ENCODE results near the gene MMP15. TPM values are rescaled to one million over a fixed set of nuclear protein-coding genes. Genes with fewer than 3 reads are reported as not detected.

Gene MMP15
- total and polyA plus RNA-seq, 2 of the 13 experiments (the other 11 are each of a cell fraction or from before 2014, with no cell fraction given) = 35.2 to 44.9 TPM

DNA sequence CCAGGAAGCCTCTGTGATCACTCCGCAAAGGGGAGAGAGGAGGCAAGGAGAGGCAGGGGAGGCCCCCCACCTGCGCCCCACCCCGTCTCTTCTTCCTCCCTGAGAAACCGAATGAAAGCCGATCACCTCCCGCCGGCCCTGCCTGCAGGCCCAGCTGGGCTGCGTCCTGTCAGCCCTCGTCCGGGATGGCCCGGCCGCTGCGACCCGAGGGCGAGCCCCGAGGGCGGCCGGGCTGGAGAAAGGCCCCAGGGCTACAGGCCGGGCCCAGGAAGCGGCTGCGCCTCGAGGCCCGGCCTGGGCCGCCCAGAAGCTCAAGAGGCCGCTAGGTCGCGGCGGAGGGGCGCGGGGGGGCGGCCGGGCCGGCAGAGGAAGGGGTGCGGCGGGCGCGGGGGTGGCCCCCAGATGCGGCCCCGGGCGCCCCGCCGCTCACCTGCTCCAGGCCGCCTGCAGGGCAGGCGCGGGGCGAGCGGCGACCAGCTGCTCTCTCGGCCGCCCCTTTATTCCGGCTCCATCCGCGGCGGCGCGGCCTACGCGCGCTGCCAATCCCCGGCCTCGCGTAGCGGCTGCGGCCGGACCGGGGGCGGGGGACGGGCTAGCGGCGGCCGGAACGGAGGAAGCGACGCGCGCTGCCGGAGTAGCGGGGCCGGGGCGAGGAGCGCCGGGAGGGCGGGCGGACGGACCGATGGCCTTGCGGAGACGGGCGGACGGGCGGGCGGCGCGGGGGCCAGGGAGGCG is 25.4 kb upstream of the MMP15 start, which contains the start of gene ZNF319 (continued):
- TF ChIP-seq, protein P1, sequence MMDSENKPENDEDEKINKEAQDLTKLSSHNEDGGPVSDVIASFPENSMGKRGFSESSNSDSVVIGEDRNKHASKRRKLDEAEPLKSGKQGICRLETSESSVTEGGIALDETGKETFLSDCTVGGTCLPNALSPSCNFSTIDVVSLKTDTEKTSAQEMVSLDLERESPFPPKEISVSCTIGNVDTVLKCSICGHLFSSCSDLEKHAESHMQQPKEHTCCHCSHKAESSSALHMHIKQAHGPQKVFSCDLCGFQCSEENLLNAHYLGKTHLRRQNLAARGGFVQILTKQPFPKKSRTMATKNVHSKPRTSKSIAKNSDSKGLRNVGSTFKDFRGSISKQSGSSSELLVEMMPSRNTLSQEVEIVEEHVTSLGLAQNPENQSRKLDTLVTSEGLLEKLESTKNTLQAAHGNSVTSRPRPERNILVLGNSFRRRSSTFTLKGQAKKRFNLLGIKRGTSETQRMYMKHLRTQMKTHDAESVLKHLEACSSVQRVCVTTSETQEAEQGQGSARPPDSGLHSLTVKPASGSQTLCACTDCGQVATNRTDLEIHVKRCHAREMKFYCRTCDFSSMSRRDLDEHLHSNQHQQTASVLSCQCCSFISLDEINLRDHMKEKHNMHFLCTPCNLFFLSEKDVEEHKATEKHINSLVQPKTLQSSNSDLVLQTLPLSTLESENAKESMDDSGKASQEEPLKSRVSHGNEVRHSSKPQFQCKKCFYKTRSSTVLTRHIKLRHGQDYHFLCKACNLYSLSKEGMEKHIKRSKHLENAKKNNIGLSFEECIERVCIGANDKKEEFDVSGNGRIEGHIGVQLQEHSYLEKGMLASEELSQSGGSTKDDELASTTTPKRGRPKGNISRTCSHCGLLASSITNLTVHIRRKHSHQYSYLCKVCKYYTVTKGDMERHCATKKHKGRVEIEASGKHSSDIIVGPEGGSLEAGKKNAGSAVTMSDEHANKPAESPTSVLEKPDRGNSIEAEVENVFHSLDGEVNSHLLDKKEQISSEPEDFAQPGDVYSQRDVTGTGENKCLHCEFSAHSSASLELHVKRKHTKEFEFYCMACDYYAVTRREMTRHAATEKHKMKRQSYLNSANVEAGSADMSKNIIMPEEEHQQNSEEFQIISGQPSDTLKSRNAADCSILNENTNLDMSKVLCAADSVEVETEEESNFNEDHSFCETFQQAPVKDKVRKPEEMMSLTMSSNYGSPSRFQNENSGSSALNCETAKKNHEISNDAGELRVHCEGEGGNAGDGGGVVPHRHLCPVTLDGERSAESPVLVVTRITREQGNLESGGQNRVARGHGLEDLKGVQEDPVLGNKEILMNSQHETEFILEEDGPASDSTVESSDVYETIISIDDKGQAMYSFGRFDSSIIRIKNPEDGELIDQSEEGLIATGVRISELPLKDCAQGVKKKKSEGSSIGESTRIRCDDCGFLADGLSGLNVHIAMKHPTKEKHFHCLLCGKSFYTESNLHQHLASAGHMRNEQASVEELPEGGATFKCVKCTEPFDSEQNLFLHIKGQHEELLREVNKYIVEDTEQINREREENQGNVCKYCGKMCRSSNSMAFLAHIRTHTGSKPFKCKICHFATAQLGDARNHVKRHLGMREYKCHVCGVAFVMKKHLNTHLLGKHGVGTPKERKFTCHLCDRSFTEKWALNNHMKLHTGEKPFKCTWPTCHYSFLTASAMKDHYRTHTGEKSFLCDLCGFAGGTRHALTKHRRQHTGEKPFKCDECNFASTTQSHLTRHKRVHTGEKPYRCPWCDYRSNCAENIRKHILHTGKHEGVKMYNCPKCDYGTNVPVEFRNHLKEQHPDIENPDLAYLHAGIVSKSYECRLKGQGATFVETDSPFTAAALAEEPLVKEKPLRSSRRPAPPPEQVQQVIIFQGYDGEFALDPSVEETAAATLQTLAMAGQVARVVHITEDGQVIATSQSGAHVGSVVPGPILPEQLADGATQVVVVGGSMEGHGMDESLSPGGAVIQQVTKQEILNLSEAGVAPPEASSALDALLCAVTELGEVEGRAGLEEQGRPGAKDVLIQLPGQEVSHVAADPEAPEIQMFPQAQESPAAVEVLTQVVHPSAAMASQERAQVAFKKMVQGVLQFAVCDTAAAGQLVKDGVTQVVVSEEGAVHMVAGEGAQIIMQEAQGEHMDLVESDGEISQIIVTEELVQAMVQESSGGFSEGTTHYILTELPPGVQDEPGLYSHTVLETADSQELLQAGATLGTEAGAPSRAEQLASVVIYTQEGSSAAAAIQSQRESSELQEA (CRISPR knock-in tag; IDR thresholded peaks at IDR 0.05; ENCODE audit: not compliant biosample characterization) = no peak
- TF ChIP-seq, protein P2, sequence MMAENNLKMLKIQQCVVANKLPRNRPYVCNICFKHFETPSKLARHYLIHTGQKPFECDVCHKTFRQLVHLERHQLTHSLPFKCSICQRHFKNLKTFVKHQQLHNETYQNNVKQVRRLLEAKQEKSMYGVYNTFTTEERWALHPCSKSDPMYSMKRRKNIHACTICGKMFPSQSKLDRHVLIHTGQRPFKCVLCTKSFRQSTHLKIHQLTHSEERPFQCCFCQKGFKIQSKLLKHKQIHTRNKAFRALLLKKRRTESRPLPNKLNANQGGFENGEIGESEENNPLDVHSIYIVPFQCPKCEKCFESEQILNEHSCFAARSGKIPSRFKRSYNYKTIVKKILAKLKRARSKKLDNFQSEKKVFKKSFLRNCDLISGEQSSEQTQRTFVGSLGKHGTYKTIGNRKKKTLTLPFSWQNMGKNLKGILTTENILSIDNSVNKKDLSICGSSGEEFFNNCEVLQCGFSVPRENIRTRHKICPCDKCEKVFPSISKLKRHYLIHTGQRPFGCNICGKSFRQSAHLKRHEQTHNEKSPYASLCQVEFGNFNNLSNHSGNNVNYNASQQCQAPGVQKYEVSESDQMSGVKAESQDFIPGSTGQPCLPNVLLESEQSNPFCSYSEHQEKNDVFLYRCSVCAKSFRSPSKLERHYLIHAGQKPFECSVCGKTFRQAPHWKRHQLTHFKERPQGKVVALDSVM (CRISPR knock-in tag; IDR thresholded peaks at IDR 0.05) = peak; percentile 15; the same call in 1 of the 2 replicates
- 0 out of 2 replicates have a peak, but pooled peaks have one; percentile 18 for TF ChIP-seq ZNF562 (CRISPR knock-in tag; IDR thresholded peaks at IDR 0.05; ENCODE audit: borderline replicate concordance)
- TF ChIP-seq, protein P3, sequence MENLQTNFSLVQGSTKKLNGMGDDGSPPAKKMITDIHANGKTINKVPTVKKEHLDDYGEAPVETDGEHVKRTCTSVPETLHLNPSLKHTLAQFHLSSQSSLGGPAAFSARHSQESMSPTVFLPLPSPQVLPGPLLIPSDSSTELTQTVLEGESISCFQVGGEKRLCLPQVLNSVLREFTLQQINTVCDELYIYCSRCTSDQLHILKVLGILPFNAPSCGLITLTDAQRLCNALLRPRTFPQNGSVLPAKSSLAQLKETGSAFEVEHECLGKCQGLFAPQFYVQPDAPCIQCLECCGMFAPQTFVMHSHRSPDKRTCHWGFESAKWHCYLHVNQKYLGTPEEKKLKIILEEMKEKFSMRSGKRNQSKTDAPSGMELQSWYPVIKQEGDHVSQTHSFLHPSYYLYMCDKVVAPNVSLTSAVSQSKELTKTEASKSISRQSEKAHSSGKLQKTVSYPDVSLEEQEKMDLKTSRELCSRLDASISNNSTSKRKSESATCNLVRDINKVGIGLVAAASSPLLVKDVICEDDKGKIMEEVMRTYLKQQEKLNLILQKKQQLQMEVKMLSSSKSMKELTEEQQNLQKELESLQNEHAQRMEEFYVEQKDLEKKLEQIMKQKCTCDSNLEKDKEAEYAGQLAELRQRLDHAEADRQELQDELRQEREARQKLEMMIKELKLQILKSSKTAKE (CRISPR knock-in tag; IDR thresholded peaks at IDR 0.05; ENCODE audit: borderline replicate concordance) = peak; percentile 33; the same call in 1 of the 2 replicates
- TF ChIP-seq, protein P4, sequence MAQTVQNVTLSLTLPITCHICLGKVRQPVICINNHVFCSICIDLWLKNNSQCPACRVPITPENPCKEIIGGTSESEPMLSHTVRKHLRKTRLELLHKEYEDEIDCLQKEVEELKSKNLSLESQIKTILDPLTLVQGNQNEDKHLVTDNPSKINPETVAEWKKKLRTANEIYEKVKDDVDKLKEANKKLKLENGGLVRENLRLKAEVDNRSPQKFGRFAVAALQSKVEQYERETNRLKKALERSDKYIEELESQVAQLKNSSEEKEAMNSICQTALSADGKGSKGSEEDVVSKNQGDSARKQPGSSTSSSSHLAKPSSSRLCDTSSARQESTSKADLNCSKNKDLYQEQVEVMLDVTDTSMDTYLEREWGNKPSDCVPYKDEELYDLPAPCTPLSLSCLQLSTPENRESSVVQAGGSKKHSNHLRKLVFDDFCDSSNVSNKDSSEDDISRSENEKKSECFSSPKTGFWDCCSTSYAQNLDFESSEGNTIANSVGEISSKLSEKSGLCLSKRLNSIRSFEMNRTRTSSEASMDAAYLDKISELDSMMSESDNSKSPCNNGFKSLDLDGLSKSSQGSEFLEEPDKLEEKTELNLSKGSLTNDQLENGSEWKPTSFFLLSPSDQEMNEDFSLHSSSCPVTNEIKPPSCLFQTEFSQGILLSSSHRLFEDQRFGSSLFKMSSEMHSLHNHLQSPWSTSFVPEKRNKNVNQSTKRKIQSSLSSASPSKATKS (CRISPR knock-in tag; IDR thresholded peaks at IDR 0.05) = no peak
- TF ChIP-seq, protein P5, sequence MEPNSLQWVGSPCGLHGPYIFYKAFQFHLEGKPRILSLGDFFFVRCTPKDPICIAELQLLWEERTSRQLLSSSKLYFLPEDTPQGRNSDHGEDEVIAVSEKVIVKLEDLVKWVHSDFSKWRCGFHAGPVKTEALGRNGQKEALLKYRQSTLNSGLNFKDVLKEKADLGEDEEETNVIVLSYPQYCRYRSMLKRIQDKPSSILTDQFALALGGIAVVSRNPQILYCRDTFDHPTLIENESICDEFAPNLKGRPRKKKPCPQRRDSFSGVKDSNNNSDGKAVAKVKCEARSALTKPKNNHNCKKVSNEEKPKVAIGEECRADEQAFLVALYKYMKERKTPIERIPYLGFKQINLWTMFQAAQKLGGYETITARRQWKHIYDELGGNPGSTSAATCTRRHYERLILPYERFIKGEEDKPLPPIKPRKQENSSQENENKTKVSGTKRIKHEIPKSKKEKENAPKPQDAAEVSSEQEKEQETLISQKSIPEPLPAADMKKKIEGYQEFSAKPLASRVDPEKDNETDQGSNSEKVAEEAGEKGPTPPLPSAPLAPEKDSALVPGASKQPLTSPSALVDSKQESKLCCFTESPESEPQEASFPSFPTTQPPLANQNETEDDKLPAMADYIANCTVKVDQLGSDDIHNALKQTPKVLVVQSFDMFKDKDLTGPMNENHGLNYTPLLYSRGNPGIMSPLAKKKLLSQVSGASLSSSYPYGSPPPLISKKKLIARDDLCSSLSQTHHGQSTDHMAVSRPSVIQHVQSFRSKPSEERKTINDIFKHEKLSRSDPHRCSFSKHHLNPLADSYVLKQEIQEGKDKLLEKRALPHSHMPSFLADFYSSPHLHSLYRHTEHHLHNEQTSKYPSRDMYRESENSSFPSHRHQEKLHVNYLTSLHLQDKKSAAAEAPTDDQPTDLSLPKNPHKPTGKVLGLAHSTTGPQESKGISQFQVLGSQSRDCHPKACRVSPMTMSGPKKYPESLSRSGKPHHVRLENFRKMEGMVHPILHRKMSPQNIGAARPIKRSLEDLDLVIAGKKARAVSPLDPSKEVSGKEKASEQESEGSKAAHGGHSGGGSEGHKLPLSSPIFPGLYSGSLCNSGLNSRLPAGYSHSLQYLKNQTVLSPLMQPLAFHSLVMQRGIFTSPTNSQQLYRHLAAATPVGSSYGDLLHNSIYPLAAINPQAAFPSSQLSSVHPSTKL (CRISPR knock-in tag; IDR thresholded peaks at IDR 0.05) = 0 out of 2 replicates have a peak, but pooled peaks have one; percentile 3

All from HepG2 (cell line).